HK-2 (cell line): Measurements from ENCODE around the gene FYB1.

ENCODE experiments used
- DNase-seq: peaks from one replicate; pipeline ENCODE4 v3.0.0-alpha.2; 2018; ENCODE audit not compliant: unreplicated experiment

Gene FYB1

DNA sequence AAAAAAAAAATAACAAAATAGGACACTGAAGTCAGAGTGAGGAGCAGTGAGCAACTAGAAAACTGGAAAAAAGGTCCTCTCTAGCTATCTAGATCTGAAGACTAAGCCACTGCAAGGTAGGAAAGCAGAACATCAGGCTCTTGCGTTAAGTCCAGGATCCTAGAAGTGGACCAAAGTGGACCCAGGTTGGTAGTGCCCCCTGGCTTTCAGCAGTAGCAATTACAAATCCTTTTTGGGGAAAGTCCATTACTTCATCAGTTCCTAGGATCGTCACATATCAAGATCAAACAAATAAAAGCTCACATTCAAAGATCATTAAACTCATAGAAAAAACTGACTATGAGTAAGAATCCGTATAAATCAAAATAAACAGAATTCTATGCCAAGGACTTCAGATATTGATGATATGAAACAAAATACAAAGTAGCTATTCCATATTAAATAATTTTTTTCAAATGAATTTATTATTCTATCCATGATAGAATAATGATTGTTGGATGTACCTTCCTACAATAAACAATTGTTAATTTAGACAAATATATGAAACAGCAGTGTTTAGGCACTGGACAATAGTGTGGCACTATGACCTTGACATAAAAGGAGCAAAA, 138.7 kb downstream of the FYB1 start:
- no peak for DNase-seq

DNA sequence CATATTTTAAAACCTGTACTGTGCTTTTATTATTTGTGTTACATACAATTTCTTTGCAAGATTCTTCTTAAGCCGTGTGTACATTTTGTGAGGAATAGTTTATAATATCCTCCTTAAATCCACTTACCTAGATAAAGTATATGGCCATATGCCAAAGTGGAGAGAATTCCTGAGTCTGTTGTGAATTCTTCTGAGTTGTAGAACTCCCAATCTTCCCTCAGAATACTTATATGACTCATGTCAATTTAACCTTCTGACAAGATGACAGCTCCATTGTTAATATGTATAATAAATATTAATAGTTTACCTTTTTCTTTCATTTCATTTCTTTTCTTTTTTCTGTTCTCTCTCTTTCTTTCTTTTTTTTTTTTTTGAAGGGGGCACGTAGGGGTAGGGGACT, 139.2 kb downstream of the FYB1 start:
- no peak for DNase-seq

DNA sequence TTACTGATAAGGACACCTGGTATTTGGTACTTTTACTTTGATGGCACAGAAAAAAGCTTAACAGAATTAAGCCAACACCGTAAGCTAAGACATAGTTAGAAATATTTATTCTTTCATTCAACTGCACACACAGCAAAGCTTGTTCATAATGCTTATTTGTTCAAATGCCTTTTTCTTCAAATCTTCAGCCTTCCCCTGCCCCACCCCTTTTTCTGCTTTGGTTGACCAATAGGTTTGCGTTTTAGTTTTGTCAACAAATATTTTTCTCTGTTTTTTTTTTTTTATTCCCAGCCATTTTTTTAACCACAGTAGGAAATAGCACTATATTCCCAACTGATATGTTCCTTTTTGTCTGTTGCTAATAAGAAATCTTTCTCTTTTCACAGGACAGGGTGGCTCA, 140.2 kb downstream of the FYB1 start:
- DNase-seq, result no peak

DNA sequence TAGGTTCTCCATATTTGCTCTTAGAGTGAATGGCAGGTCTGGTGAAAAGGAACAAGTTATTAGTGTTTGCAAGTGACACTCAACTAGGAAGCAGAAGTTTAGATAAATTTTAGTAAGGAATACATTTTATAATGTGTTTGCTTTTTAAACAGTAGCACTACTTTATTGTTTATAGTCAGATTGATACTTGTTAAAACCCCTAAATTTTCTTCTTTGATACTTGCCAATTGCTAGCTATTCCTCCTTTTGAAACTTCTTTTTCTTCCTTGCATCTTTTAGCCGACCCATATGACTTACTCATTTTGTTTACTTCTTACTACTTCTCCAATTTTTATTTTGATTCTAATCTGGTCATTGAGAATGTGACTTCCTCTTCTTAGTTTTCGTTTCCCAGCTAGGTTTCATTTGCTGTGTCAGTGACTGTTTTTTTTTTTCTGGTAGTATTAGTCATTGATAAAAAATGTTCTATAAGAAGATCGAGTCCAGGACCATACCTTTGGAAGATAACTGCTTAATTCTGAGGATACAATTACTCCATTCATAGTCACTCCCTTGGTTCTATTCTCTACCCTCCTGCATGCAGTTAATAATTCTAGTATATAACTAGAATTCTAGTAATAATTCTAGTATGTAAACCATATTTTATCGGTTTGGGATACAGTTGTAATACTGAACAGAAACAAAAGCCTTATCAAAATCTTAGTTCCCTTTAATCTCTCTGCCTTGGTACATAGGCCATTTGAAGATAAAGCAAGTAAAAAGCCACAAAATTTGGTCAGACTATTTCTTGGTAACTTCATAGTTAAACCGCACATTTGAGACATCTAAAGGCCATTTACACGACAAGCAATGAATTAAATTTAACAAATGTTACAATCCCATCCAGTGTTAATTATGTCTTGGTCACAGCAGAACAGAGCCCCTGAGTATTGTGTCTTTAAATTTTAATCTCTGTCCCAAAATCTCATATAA, 142.3 kb downstream of the FYB1 start:
- no peak for DNase-seq

DNA sequence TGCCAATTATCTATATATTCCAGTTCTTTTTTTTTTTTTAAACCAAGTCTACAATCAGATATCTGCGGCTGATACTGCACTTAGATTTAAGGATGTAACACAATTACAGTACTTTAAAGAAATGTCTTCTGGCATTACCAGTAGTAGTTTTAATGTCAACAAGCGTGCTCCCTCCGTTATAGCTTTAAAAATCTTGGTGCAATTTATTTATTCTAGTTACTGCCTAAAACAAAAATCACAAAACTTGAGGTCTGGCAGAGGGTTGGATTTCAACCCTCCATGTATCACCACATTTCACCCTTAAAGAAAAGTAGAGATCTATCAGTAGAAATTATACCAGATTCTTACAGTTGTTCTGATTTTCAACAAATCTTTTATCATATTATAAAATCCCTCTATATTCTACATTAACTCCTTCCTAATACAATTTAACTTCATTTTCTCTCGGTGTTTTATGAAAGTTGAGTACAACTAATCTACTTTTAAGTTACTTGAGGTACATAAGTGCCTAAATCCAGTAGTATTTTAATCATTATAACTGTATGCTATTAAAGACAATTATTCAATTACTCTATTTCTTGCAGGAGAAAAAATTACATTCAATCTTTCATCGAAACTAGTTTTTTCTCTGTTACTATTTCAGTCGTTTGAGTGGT, 143.1 kb downstream of the FYB1 start:
- DNase-seq, result no peak

DNA sequence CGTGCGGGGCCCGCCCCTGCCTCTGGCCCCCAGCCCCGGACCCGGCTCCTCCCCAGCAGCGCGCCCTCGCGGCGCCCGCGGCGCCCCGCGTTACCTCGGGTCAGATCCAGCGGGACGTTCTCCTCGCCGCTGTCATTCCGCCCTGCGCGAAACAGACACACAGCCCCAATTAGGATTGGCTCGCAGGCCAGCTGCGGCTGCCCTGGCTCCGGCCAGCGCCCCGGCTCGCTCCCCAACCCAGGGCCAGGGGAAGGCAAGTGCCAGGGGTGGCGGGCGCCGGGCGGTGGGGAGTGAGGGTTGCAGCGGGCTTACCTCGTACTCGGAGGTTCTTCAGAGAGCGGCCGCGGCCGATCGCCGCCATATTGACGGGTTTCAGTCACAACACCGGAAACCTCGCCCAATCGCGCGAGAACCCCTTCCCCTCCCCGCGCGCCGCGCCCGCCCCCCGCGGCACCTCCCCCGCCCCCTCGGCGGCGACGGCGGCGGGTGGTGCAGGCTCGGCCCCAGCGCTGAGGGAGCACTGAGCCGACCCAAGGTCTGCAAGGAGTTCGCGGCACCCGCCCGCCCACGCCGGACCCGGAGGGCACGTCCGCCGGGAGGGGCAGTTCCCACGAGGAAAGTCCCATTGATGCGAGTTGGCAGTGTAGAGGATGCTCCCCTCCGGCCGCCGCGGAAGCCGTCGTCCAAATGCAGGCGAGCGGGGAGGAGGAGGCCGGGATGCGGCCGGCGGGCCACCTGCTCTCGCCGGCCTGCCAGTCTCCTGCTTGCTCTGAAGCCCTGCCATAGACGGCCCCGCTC, 145.1 kb downstream of the FYB1 start, which contains the start of gene RICTOR:
RICTOR (minus strand) TSS at position 383 of the 798 bp plus-strand sequence; CDS start at position 361, 22 bp downstream.
- DNase-seq, result peak; percentile 92

DNA sequence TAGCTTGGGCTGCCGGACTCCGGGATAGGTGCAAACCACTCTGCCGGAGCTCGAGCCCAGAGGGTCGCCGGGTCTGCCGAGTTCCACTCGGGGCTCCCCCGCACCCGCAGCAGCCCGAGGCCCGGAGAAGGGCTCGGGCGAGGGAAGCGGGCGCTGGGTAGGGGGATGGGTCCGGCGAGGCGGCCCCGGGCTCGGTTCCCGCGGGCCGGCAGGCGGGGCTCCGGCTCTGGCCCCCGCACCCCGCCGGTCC, 145.7 kb downstream of the FYB1 start:
- no peak for DNase-seq

DNA sequence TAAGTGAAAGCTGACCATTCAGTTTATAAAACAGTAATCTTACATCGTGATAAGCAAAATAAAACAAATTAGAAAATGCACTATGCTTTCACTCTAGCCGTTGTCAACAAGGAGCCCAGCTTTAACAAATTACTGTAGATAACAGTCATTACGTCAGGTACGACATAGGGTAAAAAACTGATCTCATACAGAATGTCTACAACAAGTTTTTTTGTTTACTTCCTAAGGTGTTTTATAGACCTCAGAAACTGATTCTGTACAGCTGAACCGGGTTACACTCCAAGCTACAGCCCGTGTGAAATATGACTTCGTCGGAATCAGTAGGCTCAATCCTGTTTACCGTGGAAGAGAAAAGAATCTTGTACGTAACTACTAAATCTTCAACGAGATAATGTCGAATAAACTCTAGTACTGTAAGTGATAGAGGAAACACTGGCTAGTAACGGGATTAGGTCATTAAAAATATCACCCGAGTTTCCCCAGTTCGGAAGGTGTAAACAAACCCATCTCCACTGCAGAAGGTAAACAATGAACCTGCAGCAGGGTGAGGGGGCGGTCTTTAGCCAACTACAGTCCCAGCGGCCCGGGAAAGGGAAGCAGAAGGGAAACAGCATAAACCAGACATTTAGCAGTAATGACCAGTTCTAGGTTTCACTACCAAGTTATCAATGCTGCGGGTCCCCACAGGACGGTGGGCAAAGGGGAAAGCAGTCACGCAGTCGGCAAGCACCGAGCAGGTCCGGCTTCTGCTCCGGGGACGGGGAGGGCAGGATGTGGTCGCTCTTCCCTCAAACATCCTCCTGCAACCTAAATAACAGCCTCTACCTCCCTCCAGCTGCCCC, 146.2 kb downstream of the FYB1 start:
- DNase-seq, result peak; percentile 50

DNA sequence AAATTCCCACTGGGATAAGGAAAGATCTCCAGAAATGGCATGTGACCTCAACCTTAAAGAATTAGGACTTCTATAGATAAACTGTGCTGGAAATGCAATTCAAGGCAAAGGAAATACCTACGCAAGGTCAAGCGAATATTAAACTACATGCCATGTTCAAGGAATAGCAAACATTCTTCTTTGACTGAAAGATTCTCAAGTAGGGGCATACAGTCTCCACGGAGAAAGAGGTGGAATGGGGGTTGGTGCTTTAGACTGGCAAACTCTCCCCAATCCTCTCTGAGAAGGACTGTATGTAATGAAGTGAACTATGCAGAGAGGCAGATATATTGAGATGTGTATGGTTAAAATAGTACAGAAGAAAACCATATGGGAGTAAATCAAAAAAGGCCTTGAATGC, 151.3 kb downstream of the FYB1 start:
- DNase-seq, result no peak

DNA sequence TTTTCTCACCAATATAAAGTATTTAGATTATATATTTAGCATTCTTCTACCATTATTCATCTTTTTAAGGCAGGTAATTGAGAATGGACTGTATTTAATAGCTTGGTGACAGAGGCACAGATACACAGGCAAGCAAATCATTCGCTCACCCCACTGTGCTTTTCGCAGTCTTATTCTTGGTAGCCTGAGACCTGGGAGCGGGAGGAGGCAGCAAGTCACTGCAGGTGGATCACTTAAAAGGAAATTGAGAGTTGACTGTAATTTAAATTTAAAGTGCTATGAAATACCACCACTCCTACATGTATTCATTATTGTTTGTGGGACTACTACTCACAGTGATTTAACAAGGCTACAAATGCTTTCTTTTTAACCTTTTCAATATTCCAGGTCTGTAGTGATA, 154.9 kb downstream of the FYB1 start:
- no peak for DNase-seq

DNA sequence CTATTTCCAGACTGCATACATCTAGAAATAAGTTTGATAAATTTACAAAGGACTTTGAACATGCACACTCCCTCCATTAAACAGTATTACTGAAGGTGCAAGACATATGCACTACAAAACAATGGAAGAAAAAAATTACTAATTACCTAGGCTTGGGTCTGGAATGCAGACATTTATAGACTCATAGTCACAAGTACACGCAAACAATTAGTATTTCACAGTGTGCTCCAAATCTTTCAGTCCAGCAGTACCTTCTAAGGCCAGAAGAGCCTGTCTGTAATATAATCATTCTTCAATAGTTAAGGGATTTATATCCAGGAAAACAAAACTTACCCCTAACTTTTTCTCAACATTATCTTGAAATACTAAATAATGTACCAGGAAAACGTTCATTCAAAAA, 156.3 kb downstream of the FYB1 start:
- no peak for DNase-seq

DNA sequence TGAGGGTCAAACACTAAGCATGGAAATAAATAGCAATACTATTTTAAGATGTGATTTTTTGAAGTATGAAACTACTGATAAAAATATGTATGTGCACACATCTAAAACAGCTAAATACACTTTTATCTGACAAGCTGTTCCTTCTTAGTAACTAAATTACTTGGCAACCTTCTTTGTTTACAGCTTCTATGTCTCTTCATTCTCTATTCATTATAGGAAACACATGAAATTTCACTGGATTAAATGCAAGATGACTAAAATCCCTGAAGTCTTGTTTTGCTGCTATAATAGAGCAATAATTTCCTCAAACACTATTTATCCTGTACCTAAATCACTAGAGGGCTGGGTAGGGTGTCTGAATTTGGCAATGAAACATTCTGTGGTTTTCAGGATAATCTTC, 156.8 kb downstream of the FYB1 start:
- no peak for DNase-seq

DNA sequence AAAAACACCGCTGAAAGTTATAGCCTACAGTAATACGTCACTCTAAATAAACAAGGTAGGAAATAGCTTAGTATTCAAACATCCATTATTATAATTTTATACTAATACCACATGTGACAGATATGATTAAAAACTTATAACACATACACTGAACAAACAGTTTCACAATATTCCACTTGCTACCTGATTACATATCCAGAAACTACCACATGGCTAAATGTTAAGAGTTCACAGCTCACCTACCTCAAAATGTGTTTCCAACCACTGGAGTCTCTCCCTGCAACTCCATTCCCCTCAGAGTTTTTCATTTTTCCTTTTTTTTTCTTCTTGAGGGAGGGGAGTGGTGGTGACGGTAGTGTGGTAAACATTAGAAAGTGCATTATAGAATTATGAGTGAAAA, 157.3 kb downstream of the FYB1 start:
- DNase-seq, result no peak

DNA sequence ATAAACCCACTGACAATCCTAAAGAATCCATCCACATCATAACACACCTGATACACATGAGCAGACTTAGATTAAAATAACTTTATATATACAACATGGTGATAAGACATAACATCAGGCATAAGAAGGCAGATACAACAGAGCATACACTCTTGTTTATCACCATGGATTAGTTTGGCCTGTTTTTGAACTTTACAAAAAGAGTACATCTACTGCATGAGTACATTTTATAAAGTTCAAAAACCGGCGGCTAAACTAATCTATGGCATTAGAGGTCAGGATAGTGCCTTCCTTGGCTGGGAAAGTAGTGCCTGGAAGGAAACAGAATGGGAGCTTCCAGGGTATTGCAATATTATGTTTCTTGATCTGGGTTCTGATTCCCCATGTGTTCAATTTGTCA, 160.3 kb downstream of the FYB1 start:
- no peak for DNase-seq

DNA sequence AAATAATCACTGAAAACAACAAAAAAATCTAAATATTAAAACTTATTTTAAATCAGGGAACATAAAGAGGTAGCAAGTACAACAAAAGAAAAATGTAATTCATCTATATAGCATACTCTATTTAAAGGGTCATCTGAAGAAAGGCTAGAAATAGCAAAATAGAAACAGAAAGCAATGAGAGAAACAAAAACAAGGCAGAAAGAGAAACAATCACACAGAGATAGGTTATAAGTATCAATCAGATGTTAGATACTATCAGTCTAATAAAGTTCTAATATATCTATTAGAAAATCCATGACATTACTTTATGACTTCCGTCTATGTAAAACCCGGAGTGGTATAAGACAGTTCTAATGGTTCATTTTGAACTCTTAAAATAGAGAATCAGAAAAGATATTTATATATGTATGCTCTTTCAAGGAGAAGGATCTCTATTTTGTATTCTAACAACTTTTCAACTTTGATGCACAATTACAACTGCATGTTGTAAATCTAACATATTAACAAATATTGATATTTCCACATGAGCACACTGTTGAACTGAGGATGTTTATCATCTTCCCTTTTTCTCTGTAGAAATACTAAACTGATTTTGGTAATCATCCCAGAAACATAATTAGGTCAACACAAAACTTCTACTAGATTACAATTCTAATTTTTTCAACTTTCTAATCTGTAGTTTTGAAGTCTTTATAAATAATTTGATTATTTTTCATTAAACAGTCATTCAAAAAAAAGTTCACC, 161.0 kb downstream of the FYB1 start:
- DNase-seq, result no peak

DNA sequence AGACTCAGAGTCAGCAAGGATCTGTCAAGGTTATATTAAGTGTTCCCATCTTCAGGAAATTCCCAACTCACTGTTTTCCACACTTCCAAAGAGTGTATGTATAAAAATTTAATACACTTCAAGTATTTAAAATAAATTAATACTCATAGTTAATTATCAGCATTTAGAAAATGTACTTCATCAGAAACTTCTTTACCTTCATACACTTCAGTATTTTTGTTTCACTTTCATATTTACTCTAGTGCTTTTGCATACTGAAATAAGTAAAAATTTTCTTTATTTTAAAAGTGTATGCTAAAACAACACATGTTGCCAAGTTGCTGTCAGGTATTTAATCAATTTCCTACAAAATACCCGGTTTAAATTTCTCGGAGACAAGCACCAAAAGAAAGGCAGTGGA, 161.6 kb downstream of the FYB1 start:
- no peak for DNase-seq

DNA sequence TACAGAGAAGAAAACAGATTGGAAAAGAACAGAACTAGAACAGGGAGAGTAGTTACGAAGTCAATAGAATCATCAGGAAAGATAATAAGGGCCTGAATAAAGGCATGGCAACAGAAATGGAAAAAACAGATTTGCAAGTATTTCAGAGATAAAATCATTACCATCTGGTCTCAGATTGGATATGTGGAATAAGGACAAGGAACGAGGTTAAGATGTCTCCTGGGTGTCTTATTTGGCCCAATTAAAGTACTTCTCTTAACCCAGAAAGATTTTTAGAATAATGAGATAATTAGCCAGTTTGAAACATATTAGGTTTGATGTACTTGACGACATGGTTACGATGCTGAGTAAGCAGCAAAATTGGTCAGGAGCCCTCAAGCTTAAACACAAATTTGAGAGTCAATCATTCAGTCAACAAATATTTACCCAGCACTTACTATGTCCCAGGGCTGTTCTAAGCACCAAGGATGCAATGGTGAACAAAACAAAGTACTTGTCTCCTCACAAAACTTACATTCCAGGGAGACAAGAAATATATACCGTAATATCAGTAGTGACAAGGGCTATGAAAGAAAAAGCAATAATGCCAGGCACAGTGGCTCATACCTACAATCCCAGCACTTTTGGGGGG, 163.5 kb downstream of the FYB1 start:
- no peak for DNase-seq
